Endothelial cell (in vitro differentiated cells): Measurements from ENCODE around the gene ITGA3. TPM values are rescaled to one million over a fixed set of nuclear protein-coding genes. Genes with fewer than 3 reads are reported as not detected.
A peak's percentile ranks its signal among the peaks of the same experiment; 100 is the strongest.

Experiments
- DNase-seq: peaks from one replicate; pipeline ENCODE4 v3.0.0; 2021; ENCODE audit warnings: low spot score
- H3K27ac Mint-ChIP-seq: one replicate; pipeline ENCODE4 v1.8.0; 2021; ENCODE audit warnings: mixed read lengths, inconsistent platforms; ENCODE audit not compliant: unreplicated experiment
- H3K27me3 Mint-ChIP-seq: one replicate; pipeline ENCODE4 v1.8.0; 2021; ENCODE audit warnings: mild to moderate bottlenecking, moderate library complexity, mixed read lengths, inconsistent platforms; ENCODE audit not compliant: unreplicated experiment
- H3K36me3 Mint-ChIP-seq: one replicate; pipeline ENCODE4 v1.8.0; 2021; ENCODE audit warnings: mild to moderate bottlenecking, low read depth, mixed read lengths, inconsistent platforms; ENCODE audit not compliant: unreplicated experiment
- H3K4me1 Mint-ChIP-seq: one replicate; pipeline ENCODE4 v1.8.0; 2021; ENCODE audit warnings: mild to moderate bottlenecking, mixed read lengths, inconsistent platforms; ENCODE audit not compliant: unreplicated experiment
- H3K4me3 Mint-ChIP-seq: one replicate; pipeline ENCODE4 v1.8.0; 2021; ENCODE audit warnings: mild to moderate bottlenecking, mixed read lengths, inconsistent platforms; ENCODE audit not compliant: unreplicated experiment
- H3K9me3 Mint-ChIP-seq: one replicate; pipeline ENCODE4 v1.8.0; 2021; ENCODE audit warnings: mixed read lengths, inconsistent platforms; ENCODE audit not compliant: unreplicated experiment
- total RNA-seq: library from RNA; stranded (reverse); fragmentation: NEBNext Ultra II Directional; extraction: Animal tissue kit (Norgen Biotek cat#: 25700); gene quantifications from one replicate; pipeline ENCODE4 v1.2.1, GENCODE V29; 2021; ENCODE audit not compliant: unreplicated experiment
- TF ChIP-seq, protein P1 (sequence below): fragments of 200-600 bp; sonication (generic); IDR thresholded peaks from one replicate; pipeline ENCODE4 v1.5.0; 2021; ENCODE audit warnings: antibody characterized with exemption; ENCODE audit not compliant: unreplicated experiment

The ITGA3 gene
- total RNA-seq, 1 donor from 2014 or later = 5.0 TPM

DNA sequence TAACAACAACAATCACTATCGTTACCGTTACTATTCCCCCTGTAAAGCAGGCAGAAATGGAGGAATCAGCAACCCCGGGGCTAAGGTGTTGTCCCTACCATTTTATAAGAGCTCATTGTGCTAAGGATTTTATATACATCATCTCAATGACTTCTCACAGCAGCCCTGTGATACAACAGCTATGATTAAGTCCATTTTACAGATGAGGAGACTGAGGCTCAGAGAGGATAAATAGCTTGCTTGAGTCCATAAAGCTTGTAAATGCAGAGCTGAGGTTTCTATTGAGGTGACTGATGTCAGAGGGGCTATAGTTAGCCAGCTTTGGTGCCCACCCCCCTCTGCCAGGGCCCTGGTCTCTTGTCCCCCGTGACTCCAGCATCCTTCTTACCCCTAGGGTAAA is 22.5 kb downstream of the ITGA3 start:
- Mint-ChIP-seq H3K36me3 (no peaks in the 10 kb centered on the region), H3K27ac (no peak overlapping the region), H3K9me3 (no peaks in the 10 kb centered on the region), H3K27me3 (peaks cover 21% of the 10 kb centered on the region), H3K4me1 (no peaks in the 10 kb centered on the region), H3K4me3 (no peak overlapping the region)
- no peak for DNase-seq
- TF ChIP-seq, protein P1, sequence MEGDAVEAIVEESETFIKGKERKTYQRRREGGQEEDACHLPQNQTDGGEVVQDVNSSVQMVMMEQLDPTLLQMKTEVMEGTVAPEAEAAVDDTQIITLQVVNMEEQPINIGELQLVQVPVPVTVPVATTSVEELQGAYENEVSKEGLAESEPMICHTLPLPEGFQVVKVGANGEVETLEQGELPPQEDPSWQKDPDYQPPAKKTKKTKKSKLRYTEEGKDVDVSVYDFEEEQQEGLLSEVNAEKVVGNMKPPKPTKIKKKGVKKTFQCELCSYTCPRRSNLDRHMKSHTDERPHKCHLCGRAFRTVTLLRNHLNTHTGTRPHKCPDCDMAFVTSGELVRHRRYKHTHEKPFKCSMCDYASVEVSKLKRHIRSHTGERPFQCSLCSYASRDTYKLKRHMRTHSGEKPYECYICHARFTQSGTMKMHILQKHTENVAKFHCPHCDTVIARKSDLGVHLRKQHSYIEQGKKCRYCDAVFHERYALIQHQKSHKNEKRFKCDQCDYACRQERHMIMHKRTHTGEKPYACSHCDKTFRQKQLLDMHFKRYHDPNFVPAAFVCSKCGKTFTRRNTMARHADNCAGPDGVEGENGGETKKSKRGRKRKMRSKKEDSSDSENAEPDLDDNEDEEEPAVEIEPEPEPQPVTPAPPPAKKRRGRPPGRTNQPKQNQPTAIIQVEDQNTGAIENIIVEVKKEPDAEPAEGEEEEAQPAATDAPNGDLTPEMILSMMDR = no peak

DNA sequence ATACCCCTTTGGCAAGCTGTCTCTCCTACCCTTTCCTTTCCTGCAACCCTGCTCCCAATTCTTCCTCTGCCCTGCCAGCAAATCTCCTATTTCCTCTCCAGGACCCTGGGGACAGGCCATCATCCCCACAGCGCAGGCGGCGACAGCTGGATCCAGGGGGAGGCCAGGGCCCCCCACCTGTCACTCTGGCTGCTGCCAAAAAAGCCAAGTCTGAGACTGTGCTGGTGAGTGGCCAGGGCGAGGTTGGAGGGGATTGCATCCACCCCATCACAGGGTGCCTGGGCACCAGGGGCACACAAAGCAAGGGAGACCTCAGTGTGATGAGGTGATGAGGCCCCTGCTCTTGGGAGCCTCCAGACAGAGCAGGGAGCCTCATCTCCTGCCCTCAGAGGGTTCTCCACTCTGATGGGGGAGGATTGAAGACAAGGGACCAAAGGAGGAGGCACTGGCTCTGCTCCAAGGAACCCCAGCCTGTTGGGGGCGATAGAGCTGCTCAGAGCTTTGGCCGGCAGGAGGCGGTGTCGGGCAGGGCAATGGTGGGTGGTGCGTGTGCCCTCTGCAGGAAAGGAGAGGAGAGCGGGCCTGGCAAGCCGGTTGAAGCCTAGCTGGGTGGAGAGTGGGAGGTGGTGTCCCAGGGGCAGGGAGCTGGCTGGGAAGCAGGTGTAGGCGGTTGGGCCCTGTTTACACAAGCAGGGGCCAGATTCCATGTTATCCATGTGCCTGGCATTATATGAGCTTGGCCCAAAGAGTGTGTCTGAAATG is 23.6 kb downstream of the ITGA3 start:
- Mint-ChIP-seq H3K36me3 (no peaks in the 10 kb centered on the region), H3K27ac (no peak overlapping the region), H3K27me3 (peaks cover 18% of the 10 kb centered on the region), H3K9me3 (no peaks in the 10 kb centered on the region), H3K4me1 (no peaks in the 10 kb centered on the region), H3K4me3 (no peak overlapping the region)
- DNase-seq = peak; percentile 50
- TF ChIP-seq, protein P1 = peak; percentile 36

DNA sequence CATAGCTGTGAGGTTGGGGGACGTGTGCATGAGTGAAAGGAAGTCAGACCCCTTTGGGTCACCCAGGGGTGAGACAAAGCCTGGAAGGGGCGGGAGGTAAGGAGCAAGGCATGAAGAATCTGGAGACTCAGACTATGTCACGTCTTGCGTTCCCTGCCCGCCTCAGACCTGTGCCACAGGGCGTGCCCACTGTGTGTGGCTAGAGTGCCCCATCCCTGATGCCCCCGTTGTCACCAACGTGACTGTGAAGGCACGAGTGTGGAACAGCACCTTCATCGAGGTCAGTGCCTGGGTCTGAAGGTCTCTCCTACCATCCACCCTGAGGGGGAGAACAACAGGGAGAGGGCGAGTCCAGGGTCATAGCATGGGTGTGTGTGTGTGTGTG is 24.2 kb downstream of the ITGA3 start:
- Mint-ChIP-seq H3K4me1 (no peaks in the 10 kb centered on the region), H3K9me3 (no peaks in the 10 kb centered on the region), H3K36me3 (no peaks in the 10 kb centered on the region), H3K4me3 (no peak overlapping the region), H3K27ac (no peak overlapping the region), H3K27me3 (peaks cover 16% of the 10 kb centered on the region)
- no peak for DNase-seq
- TF ChIP-seq, protein P1 = no peak

DNA sequence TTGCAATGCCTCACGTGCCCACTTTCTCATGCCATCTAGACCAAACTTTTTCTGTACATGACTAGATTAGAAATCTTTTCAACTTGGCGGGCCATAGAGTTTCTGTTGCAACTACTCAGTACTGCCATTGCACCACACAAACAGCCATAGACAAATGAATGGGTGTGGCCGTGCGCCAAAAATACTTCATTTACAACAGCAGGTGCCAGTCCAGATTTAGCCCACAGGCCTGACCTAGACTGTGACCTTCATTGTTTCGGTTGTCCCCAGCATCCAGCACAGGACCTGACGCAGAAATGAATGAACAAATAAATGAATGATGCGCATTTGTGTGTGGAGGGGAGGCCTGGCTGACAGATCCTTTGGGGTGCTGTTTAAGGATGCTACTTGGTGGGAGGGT is 24.9 kb downstream of the ITGA3 start:
- Mint-ChIP-seq H3K4me3 (no peak overlapping the region), H3K27me3 (peaks cover 13% of the 10 kb centered on the region), H3K36me3 (no peaks in the 10 kb centered on the region), H3K27ac (no peak overlapping the region), H3K4me1 (no peaks in the 10 kb centered on the region), H3K9me3 (no peaks in the 10 kb centered on the region)
- TF ChIP-seq, protein P1 = no peak
- DNase-seq = no peak

DNA sequence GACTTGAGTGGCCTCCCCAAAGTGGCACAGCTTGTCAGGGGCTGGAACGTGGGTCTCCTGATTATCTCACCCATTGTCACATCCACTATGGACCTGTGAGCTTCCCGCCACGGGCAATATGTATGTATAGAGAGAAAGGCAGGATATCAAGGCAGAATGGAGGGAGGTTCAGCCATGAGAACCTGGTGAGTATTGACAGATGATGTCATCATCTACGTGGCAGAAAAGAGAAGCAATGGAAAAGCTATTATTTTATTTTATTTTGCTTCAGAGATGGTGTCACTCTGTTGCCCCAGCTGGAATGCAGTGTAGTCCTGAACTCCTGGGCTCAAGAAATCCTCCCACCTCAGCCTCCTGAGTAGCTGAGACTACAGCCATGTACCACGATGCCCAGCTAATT is 25.8 kb downstream of the ITGA3 start:
- no peaks in the 10 kb centered on the region for H3K4me1 Mint-ChIP-seq
- H3K27me3 Mint-ChIP-seq = peaks cover 12% of the 10 kb centered on the region
- TF ChIP-seq, protein P1 = no peak
- no peak overlapping the region for H3K27ac Mint-ChIP-seq
- H3K4me3 Mint-ChIP-seq = no peak overlapping the region
- H3K36me3 Mint-ChIP-seq = no peaks in the 10 kb centered on the region
- H3K9me3 Mint-ChIP-seq = no peaks in the 10 kb centered on the region
- no peak for DNase-seq
